Heart left ventricle (tissue), 16 donors: ENCODE results near the gene IGSF11. TPM values are rescaled to one million over a fixed set of nuclear protein-coding genes. Genes with fewer than 3 reads are reported as not detected.

Source experiments
- ATAC-seq, 4 donors: fragments of 200-7000 bp; cut with Tn5 transposase; one replicate each; pipeline ENCODE4 v1.9.1; 2020 to 2022; ENCODE audit warnings: moderate library complexity in 4 of 4, mild to moderate bottlenecking in 3 of 4, moderate number of reproducible peaks in 1 of 4
- DNase-seq, 5 donors: peaks; one replicate each; pipeline ENCODE4 v3.0.0-alpha.2; 2020
- H3K27ac ChIP-seq, 12 donors: fragments of 200-600 bp; sonication (generic) in 4 of 12; one replicate each; pipeline versions ENCODE4 v1.5.0 to v1.8.0; 2016 to 2022; ENCODE audit warnings: mild to moderate bottlenecking in 2 of 12
- H3K27me3 ChIP-seq, 9 donors: fragments of 200-600 bp; sonication (generic) in 2 of 9; one replicate each; pipeline versions ENCODE4 v1.5.1 to v1.8.0; 2016 to 2022; ENCODE audit warnings: mild to moderate bottlenecking in 3 of 9
- H3K36me3 ChIP-seq, 9 donors: fragments of 200-600 bp; sonication (generic) in 2 of 9; one replicate each; pipeline versions ENCODE4 v1.5.0 to v1.8.0; 2018 to 2022; ENCODE audit warnings: mild to moderate bottlenecking in 2 of 9
- H3K4me1 ChIP-seq, 12 donors: fragments of 200-600 bp; sonication (generic) in 4 of 12; one replicate each; pipeline versions ENCODE4 v1.5.0 to v1.8.0; 2016 to 2022; ENCODE audit warnings: mild to moderate bottlenecking in 3 of 12
- H3K4me3 ChIP-seq, 12 donors: fragments of 200-600 bp; sonication (generic) in 4 of 12; one replicate each; pipeline versions ENCODE4 v1.5.0 to v1.8.0; 2017 to 2022; ENCODE audit warnings: mild to moderate bottlenecking in 9 of 12, moderate library complexity in 4 of 12
- H3K9me3 ChIP-seq, 12 donors: fragments of 200-600 bp; sonication (generic) in 4 of 12; one replicate each; pipeline versions ENCODE4 v1.5.0 to v1.8.0; 2016 to 2022; ENCODE audit warnings: mild to moderate bottlenecking in 1 of 12
- POLR2A ChIP-seq, 2 donors: fragments of 450-650 bp; IDR thresholded peaks; one replicate each; pipeline ENCODE4 v1.6.1; 2017; ENCODE audit warnings: antibody characterized with exemption in 2 of 2, mild to moderate bottlenecking in 2 of 2, moderate library complexity in 2 of 2
- WGBS, 4 donors: extraction: QIAGEN DNeasy Blood & Tissue Kit in 2 of 4; methylation state at CpG; one replicate each; pipeline versions ENCODE4 v1.1.5 to v1.1.7; 2013 to 2018; 5-methylcytosine and 5-hydroxymethylcytosine counted together
- intact Hi-C, 10 donors: fragments of 100-400 bp; cut with DNase I; formaldehyde crosslinking; loops; one replicate each; pipeline versions ENCODE4 v1.11.1 to v1.14.2; 2022
- polyA plus RNA-seq, 2 donors: library from polyadenylated mRNA; stranded (reverse); fragments of 200-250 nt; gene quantifications; one replicate each; pipeline ENCODE4 v1.2.3, GENCODE V29; 2013
- total RNA-seq, 9 donors: library from RNA; depleted of rRNA in 2 of 9; stranded (reverse); fragments of >200 nt in 2 of 9; fragmentation: NEBNext Ultra II Directional in 3 of 9; extraction: Animal tissue kit (Norgen Biotek cat#: 25700) in 3 of 9; gene quantifications; one replicate each; pipeline versions ENCODE4 v1.1.0 to v1.2.4, GENCODE V29; 2016 to 2023
- TF ChIP-seq, protein P1 (sequence below), 12 donors: fragments of 200-600 bp; sonication (generic) in 4 of 12; IDR thresholded peaks; one replicate each; pipeline versions ENCODE4 v1.5.0 to v1.8.0; 2018 to 2022; ENCODE audit warnings: antibody characterized with exemption in 12 of 12, mild to moderate bottlenecking in 5 of 12
- donor health status: ischemic (EF 13 %, LVEDD 7.1; RV severe dilation, severe dysfunction).
- donor health status: healthy with polysubstance abuse.
- donor health status: DM: no; HTN: yes; CAD: no.
- donor health status: DM: no; HTN: no; CAD: no.
- donor health status: ischemic (EF 25% LVEDD 6.9; RV normal size, moderate dysfunction).
- donor health status: ischemic (EF 25% LVEDD 5.7; RV mildly dilated, moderate dysfunction).
- donor health status: healthy.
- donor health status: DM: yes; HTN: yes; CAD: no.
- donor health status: ischemic (EF 35%, LVEDD 5.7; RV mildly dilated, moderate dysfunction).
- donor health status: nonischemic (EF 11% LVEDD 7.7; RV severe dilation, severe dysfunction).
- donor health status: DM: yes; HTN: yes; CAD: no.
- donor health status: PGD.
- donor health status: ischemic (EF 29% LVEDD 5.4; RV normal size, mild dysfunction).
- donor health status: nonischemic (EF 23%, LVEDD 6.1; RV moderate dilation, normal function).

IGSF11 gene
- total and polyA plus RNA-seq, 11 donors: 0.32 to 5.0 (median 1.5) TPM

DNA sequence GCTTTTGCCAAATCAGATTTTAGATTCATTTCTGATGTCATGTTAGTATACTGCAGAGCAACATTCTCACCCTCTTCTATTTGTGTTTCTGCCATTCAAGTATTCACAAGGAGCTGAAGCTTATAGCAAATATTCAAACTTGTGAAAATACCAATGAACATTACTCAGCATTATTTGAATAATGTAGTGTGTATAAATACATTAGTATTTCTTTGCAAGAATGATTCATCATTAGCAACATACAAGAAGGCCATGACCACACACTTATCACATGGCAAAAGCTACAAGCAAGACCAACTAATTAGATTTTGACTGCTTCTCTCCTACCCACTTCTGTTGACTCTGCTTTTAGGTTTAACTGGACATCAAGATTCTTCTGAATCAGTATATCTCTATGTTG is 124.9 kb downstream of the IGSF11 start:
- ATAC-seq (no peak), DNase-seq (no peak)
- H3K4me3 ChIP-seq: no peak overlapping the region
- intact Hi-C loops: no loop called here
- no peaks in the 10 kb centered on the region for H3K27me3 ChIP-seq
- H3K9me3 ChIP-seq: no peaks in the 10 kb centered on the region
- no peaks in the 10 kb centered on the region for H3K36me3 ChIP-seq
- no peak overlapping the region for H3K27ac ChIP-seq
- H3K4me1 ChIP-seq: no peaks in the 10 kb centered on the region
- TF ChIP-seq, protein P1, sequence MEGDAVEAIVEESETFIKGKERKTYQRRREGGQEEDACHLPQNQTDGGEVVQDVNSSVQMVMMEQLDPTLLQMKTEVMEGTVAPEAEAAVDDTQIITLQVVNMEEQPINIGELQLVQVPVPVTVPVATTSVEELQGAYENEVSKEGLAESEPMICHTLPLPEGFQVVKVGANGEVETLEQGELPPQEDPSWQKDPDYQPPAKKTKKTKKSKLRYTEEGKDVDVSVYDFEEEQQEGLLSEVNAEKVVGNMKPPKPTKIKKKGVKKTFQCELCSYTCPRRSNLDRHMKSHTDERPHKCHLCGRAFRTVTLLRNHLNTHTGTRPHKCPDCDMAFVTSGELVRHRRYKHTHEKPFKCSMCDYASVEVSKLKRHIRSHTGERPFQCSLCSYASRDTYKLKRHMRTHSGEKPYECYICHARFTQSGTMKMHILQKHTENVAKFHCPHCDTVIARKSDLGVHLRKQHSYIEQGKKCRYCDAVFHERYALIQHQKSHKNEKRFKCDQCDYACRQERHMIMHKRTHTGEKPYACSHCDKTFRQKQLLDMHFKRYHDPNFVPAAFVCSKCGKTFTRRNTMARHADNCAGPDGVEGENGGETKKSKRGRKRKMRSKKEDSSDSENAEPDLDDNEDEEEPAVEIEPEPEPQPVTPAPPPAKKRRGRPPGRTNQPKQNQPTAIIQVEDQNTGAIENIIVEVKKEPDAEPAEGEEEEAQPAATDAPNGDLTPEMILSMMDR (IDR thresholded peaks at IDR 0.05): no peak

DNA sequence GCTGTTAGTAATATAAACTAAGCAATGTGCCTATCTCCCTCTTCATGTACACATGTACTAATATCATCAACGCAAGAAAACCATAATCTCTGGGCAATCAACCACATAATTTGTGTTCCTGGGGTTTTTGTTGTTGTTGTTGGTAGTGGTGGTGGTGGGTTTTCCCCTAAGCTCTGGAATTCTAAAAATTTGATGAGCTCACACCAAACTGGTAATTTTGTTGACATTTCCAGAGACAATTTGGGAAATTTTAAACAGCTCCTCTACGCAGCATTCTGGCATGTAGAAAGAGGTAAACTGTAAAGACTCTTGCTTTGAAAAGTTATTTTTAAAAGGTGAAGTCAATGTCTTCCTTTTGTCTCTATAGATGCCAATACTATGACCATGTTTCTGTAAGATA is 126.7 kb downstream of the IGSF11 start:
- ATAC-seq (no peak), DNase-seq (no peak)
- no peak overlapping the region for H3K27ac ChIP-seq
- H3K4me3 ChIP-seq: no peak overlapping the region
- no peaks in the 10 kb centered on the region for H3K4me1 ChIP-seq
- H3K36me3 ChIP-seq: no peaks in the 10 kb centered on the region
- TF ChIP-seq, protein P1 (IDR thresholded peaks at IDR 0.05): no peak
- no peak for TF ChIP-seq POLR2A (IDR thresholded peaks at IDR 0.05)
- intact Hi-C loops: no loop called here
- 68 to 77% (median 75%) methylated on average over 2 of the region's 2 CpGs for WGBS, 4 donors
- H3K27me3 ChIP-seq: no peaks in the 10 kb centered on the region
- no peaks in the 10 kb centered on the region for H3K9me3 ChIP-seq

DNA sequence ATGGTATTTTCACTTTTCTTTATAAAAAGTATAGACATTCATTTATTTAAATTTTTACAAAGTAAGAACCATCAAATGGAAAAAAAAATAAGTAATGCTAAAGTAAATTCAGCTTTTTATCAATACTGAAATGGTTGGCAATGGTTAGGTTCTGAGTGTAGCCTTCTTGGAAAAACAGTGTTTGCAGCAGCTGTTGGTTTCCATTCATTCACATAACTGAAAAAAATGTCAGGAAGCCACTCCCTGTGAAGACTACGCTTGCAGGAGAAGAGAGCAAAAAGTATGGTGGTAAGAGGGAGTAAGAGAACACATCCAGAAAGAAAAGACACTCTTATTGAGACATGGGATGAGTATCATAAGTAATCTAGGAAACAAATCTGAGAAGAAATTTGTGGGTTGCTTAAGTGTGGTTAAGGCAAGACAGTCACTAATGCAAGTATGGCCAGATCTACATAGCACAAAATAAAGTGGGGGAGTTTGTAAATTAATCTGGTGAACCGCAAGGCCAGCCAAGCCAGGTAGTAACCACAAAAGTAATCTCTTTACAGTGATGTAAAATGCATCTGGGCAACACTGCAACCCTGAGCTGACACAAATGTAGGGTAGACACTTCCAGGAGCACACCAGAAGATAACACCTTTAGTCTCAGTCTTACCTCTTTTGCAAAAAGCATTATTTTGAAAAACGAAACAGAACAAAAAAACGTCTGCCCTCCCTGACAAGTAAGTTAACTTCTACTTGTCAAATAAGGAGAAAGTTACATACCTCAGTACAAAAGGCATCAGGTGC is 133.7 kb downstream of the IGSF11 start:
- H3K36me3 ChIP-seq: no peaks in the 10 kb centered on the region
- intact Hi-C loops: no loop called here
- TF ChIP-seq POLR2A (IDR thresholded peaks at IDR 0.05): no peak
- TF ChIP-seq, protein P1 (IDR thresholded peaks at IDR 0.05): no peak
- no peaks in the 10 kb centered on the region for H3K4me1 ChIP-seq
- DNase-seq: no peak
- no peak for ATAC-seq
- WGBS, 4 donors: 58 to 67% (median 63%) methylated on average over 4 of the region's 4 CpGs
- no peak overlapping the region for H3K4me3 ChIP-seq
- H3K27ac ChIP-seq: no peak overlapping the region
- no peaks in the 10 kb centered on the region for H3K27me3 ChIP-seq
- no peaks in the 10 kb centered on the region for H3K9me3 ChIP-seq

DNA sequence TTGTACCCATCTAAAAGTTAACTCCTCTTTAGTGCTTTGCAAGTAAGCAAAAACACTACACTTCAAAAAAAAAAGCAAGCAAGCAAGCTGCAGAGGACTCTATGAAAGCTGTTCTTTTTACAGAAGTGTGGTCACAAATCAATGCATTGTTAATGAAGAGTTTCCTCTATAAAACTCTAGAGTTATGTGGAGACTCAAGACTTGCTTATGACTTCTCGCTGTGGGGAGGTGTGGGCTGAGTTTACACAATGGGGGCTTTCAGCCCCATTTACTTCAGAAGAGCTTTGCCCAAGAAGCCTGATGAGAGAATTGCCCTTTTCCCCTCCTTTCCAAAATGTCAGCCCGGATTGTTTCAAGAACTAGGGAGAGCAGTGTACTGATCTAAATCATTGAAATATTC is 144.4 kb downstream of the IGSF11 start:
- TF ChIP-seq, protein P1 (IDR thresholded peaks at IDR 0.05): no peak
- no peak for TF ChIP-seq POLR2A (IDR thresholded peaks at IDR 0.05)
- peaks cover 0 to 35% (median 7%) of the 10 kb centered on the region in 9 donors for H3K27me3 ChIP-seq
- no peak for DNase-seq
- intact Hi-C loops: no loop called here
- WGBS, 4 donors: 82 to 90% (median 85%) methylated on average over 2 of the region's 2 CpGs
- H3K4me3 ChIP-seq: no peak overlapping the region
- no peaks in the 10 kb centered on the region for H3K36me3 ChIP-seq
- no peak overlapping the region for H3K27ac ChIP-seq
- no peak for ATAC-seq
- H3K4me1 ChIP-seq: no peaks in the 10 kb centered on the region
- no peaks in the 10 kb centered on the region for H3K9me3 ChIP-seq
